Neuronal stem cell (in vitro differentiated cells): ENCODE data around the gene CHST9.

Source experiments
- DNase-seq: peaks from one replicate; pipeline ENCODE4 v3.0.0-alpha.2; 2013; ENCODE audit warnings: low spot score
- H2AFZ ChIP-seq: one replicate; pipeline ENCODE4 v1.6.1; 2013; ENCODE audit warnings: mild to moderate bottlenecking, low read length, inconsistent platforms
- H2AK5ac ChIP-seq: 2 replicates; pipeline ENCODE4 v1.6.1; 2013; ENCODE audit warnings: low read depth, mild to moderate bottlenecking, inconsistent platforms, low read length, moderate library complexity, mixed read lengths
- H2BK120ac ChIP-seq: 2 replicates; pipeline ENCODE4 v1.6.1; 2013; ENCODE audit warnings: low read depth, mild to moderate bottlenecking, inconsistent platforms, low read length, moderate library complexity, mixed read lengths
- H2BK12ac ChIP-seq: one replicate; pipeline ENCODE4 v1.6.1; 2013; ENCODE audit warnings: low read length, inconsistent platforms
- H2BK15ac ChIP-seq: 2 replicates; pipeline ENCODE4 v1.6.1; 2013; ENCODE audit warnings: mild to moderate bottlenecking, low read length, inconsistent platforms, mixed read lengths
- H2BK5ac ChIP-seq: one replicate; pipeline ENCODE4 v1.6.1; 2013; ENCODE audit warnings: inconsistent platforms, mild to moderate bottlenecking, low read length, moderate library complexity
- H3K14ac ChIP-seq: one replicate; pipeline ENCODE4 v1.6.1; 2013; ENCODE audit warnings: low read length, inconsistent platforms
- H3K18ac ChIP-seq: 2 replicates; pipeline ENCODE4 v1.6.1; 2013; ENCODE audit warnings: low read length, inconsistent platforms
- H3K23ac ChIP-seq: 2 replicates; pipeline ENCODE4 v1.6.1; 2013; ENCODE audit warnings: low read depth, mild to moderate bottlenecking, mixed read lengths, low read length, inconsistent platforms; ENCODE audit not compliant: poor library complexity
- H3K27ac ChIP-seq: replicated peaks from 3 replicates; pipeline ENCODE4 v1.5.1; 2013; ENCODE audit warnings: low read length, inconsistent platforms
- H3K27me3 ChIP-seq, 3 experiments: 2 replicates each; pipeline ENCODE4 v1.6.1; 2013; ENCODE audit warnings: low read length in 3 of 3, mild to moderate bottlenecking in 2 of 3, inconsistent platforms in 1 of 3, low read depth in 1 of 3, mixed read lengths in 1 of 3, moderate library complexity in 1 of 3; ENCODE audit not compliant: control insufficient read depth in 3 of 3, insufficient read depth in 3 of 3
- H3K36me3 ChIP-seq, 2 donors: replicated peaks in 1 of 2; 2 replicates each; pipeline ENCODE4 v1.6.1; 2013; ENCODE audit warnings: low read length in 2 of 2; ENCODE audit not compliant: control insufficient read depth in 2 of 2, insufficient read depth in 2 of 2
- H3K4ac ChIP-seq: 2 replicates; pipeline ENCODE4 v1.6.1; 2013; ENCODE audit warnings: inconsistent platforms, mild to moderate bottlenecking, low read length, moderate library complexity
- H3K4me1 ChIP-seq, 2 donors: 1 replicate in 1 of 2; 2 replicates in 1 of 2; pipeline ENCODE4 v1.6.1; 2013; ENCODE audit warnings: low read length in 2 of 2, low read depth in 1 of 2; ENCODE audit not compliant: control insufficient read depth in 2 of 2, insufficient read depth in 1 of 2
- H3K4me2 ChIP-seq: one replicate; pipeline ENCODE4 v1.6.1; 2013; ENCODE audit warnings: mild to moderate bottlenecking, low read length, inconsistent platforms; ENCODE audit not compliant: insufficient read depth, poor library complexity, severe bottlenecking
- H3K4me3 ChIP-seq, 2 donors: 2 replicates each; pipeline ENCODE4 v1.5.1; 2013; ENCODE audit warnings: low read length in 2 of 2, mild to moderate bottlenecking in 2 of 2, inconsistent platforms in 1 of 2, moderate library complexity in 1 of 2
- H3K79me1 ChIP-seq: one replicate; pipeline ENCODE4 v1.6.1; 2013; ENCODE audit warnings: low read depth, mild to moderate bottlenecking, inconsistent platforms, low read length, moderate library complexity
- H3K9ac ChIP-seq: one replicate; pipeline ENCODE4 v1.6.1; 2013; ENCODE audit warnings: mild to moderate bottlenecking, low read depth, low read length, inconsistent platforms; ENCODE audit not compliant: poor library complexity
- H3K9me3 ChIP-seq, 2 donors: replicated peaks in 1 of 2; 2 replicates each; pipeline versions ENCODE3 to v1.6.1; 2013; ENCODE audit warnings: low read length in 2 of 2, mild to moderate bottlenecking in 2 of 2, inconsistent platforms in 1 of 2, low read depth in 1 of 2, mixed read lengths in 1 of 2, moderate library complexity in 1 of 2; ENCODE audit not compliant: control insufficient read depth in 2 of 2, insufficient read depth in 1 of 2
- H4K8ac ChIP-seq: one replicate; pipeline ENCODE4 v1.6.1; 2013; ENCODE audit warnings: low read depth, mild to moderate bottlenecking, inconsistent platforms, low read length, moderate library complexity
- H4K91ac ChIP-seq: one replicate; pipeline ENCODE4 v1.6.1; 2013; ENCODE audit warnings: low read length, low read depth, mild to moderate bottlenecking, inconsistent platforms; ENCODE audit not compliant: poor library complexity
- WGBS, 2 donors: extraction: QIAGEN DNeasy Blood & Tissue Kit; methylation state at CpG; one replicate each; pipeline ENCODE4 v1.1.7; 2013; ENCODE audit warnings: missing lambda C conversion rate in 2 of 2, mixed read lengths in 1 of 2; ENCODE audit not compliant: insufficient read length in 2 of 2, insufficient replicate concordance in 1 of 2; ENCODE audit errors: extremely low coverage in 2 of 2; 5-methylcytosine and 5-hydroxymethylcytosine counted together

The CHST9 gene

DNA sequence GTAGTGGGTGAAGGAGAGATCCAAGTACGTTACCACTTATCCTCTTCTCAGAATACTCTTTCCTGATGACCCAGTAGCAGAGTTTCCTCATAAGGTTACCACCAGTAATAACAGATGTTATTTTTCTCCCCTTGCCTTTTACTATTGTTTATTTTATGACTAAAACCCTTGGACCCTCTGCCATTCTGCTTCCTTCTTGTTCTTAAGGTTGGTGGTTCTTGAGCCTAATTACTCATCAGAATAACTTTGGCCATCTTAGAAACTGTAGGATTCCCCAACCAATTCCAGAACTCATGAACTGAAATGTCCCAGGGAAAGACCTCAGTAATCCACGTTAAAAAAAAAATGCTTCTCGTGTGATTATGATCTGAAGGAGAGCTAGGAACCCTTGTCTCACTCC is 64.9 kb downstream of the CHST9 start:
- H3K36me3 ChIP-seq = no peaks in the 10 kb centered on the region
- no peak for DNase-seq
- no peak overlapping the region for H4K8ac ChIP-seq
- no peak overlapping the region for H3K9ac ChIP-seq
- H2AFZ ChIP-seq = no peak overlapping the region
- no peak overlapping the region for H3K4ac ChIP-seq
- no peak overlapping the region for H3K23ac ChIP-seq
- WGBS, 2 donors = no CpG with 5 or more reads among the region's 3 CpGs
- H2BK12ac ChIP-seq = no peak overlapping the region
- no peaks in the 10 kb centered on the region for H3K4me1 ChIP-seq
- H3K79me1 ChIP-seq = no peaks in the 10 kb centered on the region
- no peak overlapping the region for H3K14ac ChIP-seq
- H2BK15ac ChIP-seq = no peak overlapping the region
- no peaks in the 10 kb centered on the region for H3K27me3 ChIP-seq
- no peak overlapping the region for H3K18ac ChIP-seq
- H3K4me2 ChIP-seq = no peak overlapping the region
- H3K4me3 ChIP-seq = no peak overlapping the region
- H2BK120ac ChIP-seq = no peak overlapping the region
- no peak overlapping the region for H2AK5ac ChIP-seq
- no peak overlapping the region for H4K91ac ChIP-seq
- no peaks in the 10 kb centered on the region for H3K9me3 ChIP-seq
- H3K27ac ChIP-seq = no peak overlapping the region
- no peak overlapping the region for H2BK5ac ChIP-seq

DNA sequence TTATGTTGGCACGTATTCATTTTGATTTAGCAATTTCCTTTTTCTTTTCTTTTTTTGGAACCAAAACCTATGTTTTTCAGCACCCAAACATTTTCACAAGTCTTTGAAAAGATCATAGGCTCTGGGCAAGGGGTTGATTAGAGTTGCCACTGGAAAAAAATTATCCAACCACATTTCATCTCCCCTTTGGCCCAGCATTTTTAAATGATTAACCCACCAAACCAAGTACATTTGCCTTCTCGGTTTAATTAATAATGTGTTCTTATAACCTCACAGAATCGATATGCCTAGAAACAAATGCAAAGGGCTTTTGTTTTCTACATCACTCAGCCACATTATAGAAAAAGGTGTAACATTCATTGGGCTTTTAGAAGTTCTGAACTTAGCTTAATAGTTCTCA is 66.1 kb downstream of the CHST9 start:
- H3K79me1 ChIP-seq = no peaks in the 10 kb centered on the region
- H3K27me3 ChIP-seq = no peaks in the 10 kb centered on the region
- no peaks in the 10 kb centered on the region for H3K4me1 ChIP-seq
- no peak overlapping the region for H3K23ac ChIP-seq
- H2BK12ac ChIP-seq = no peak overlapping the region
- H2BK15ac ChIP-seq = no peak overlapping the region
- H2BK5ac ChIP-seq = no peak overlapping the region
- H3K27ac ChIP-seq = no peak overlapping the region
- no peaks in the 10 kb centered on the region for H3K9me3 ChIP-seq
- no peak overlapping the region for H3K4me3 ChIP-seq
- no CpG with 5 or more reads among the region's 3 CpGs for WGBS, 2 donors
- no peak overlapping the region for H2AFZ ChIP-seq
- no peak for DNase-seq
- H3K36me3 ChIP-seq = no peaks in the 10 kb centered on the region
- no peak overlapping the region for H3K4ac ChIP-seq
- H2BK120ac ChIP-seq = no peak overlapping the region
- no peak overlapping the region for H2AK5ac ChIP-seq
- no peak overlapping the region for H3K18ac ChIP-seq
- no peak overlapping the region for H3K14ac ChIP-seq
- H3K9ac ChIP-seq = no peak overlapping the region
- no peak overlapping the region for H4K8ac ChIP-seq
- no peak overlapping the region for H4K91ac ChIP-seq
- H3K4me2 ChIP-seq = no peak overlapping the region

DNA sequence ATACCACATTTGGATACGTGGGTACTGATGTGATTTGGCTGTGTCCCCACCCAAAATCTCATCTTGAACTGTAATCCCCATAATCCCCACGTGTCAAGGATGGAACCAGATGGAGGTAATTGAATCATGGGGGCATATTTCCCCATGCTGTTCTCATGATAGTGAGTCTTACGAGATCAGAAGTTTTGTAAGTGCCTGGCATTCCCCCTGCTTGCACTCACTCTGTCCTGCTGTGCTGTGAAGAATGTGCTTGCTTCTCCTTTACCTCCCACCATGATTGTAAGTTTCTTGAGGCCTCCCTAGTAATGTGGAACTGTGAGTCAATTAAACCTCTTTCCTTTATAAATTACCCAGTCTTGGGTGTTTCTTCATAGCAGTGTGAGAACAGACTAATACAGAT is 70.3 kb downstream of the CHST9 start:
- Histone ChIP-seq H3K79me1 (no peaks in the 10 kb centered on the region), H3K18ac (no peak overlapping the region), H3K14ac (no peak overlapping the region), H3K9ac (no peak overlapping the region), H3K27ac (no peak overlapping the region), H2BK120ac (no peak overlapping the region), H2BK5ac (no peak overlapping the region), H2BK12ac (no peak overlapping the region), H2AK5ac (no peak overlapping the region), H2AFZ (no peak overlapping the region), H3K36me3 (no peaks in the 10 kb centered on the region), H3K4ac (no peak overlapping the region), H3K27me3 (no peaks in the 10 kb centered on the region), H2BK15ac (no peak overlapping the region), H3K4me1 (no peaks in the 10 kb centered on the region), H3K4me2 (no peak overlapping the region), H3K4me3 (no peak overlapping the region), H4K91ac (no peak overlapping the region), H4K8ac (no peak overlapping the region), H3K23ac (no peak overlapping the region), H3K9me3 (peaks cover 3% of the 10 kb centered on the region in 2 donors)
- no peak for DNase-seq
- no CpG with 5 or more reads among the region's 3 CpGs for WGBS, 2 donors

DNA sequence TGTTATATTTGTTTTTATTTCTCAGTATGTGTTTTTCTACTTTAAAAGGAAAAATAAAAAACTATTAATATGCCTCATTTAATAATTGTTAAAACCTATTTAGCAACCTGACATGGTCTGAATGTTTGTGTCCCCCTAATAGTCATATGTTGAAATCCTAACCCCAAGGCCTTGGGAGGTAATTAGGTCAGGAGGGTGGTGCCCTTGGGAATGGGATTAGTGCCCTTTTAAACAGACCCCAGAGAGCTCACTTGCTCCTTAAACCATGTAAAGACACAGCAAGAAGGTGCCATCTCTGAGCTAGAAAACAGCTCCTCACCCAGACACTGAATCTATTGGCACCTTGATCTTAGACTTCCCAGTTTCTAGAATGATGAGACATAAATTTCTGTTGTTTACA is 71.8 kb downstream of the CHST9 start:
- no peak overlapping the region for H2BK5ac ChIP-seq
- no peaks in the 10 kb centered on the region for H3K4me1 ChIP-seq
- no peak overlapping the region for H2BK15ac ChIP-seq
- no peak overlapping the region for H2BK120ac ChIP-seq
- no peaks in the 10 kb centered on the region for H3K36me3 ChIP-seq
- no peak overlapping the region for H3K14ac ChIP-seq
- H2BK12ac ChIP-seq = no peak overlapping the region
- DNase-seq = no peak
- H3K4ac ChIP-seq = no peak overlapping the region
- no peak overlapping the region for H3K18ac ChIP-seq
- H2AK5ac ChIP-seq = no peak overlapping the region
- no peaks in the 10 kb centered on the region for H3K27me3 ChIP-seq
- no peaks in the 10 kb centered on the region for H3K79me1 ChIP-seq
- H4K91ac ChIP-seq = no peak overlapping the region
- no peak overlapping the region for H3K23ac ChIP-seq
- peaks cover 3% of the 10 kb centered on the region in 2 donors for H3K9me3 ChIP-seq
- no peak overlapping the region for H3K4me2 ChIP-seq
- no peak overlapping the region for H4K8ac ChIP-seq
- no peak overlapping the region for H3K9ac ChIP-seq
- no peak overlapping the region for H3K27ac ChIP-seq
- no peak overlapping the region for H2AFZ ChIP-seq
- no peak overlapping the region for H3K4me3 ChIP-seq
